Endothelial cell of umbilical vein (primary cell): ENCODE measurements around the gene LRRC8B. TPM values are rescaled to one million over a fixed set of nuclear protein-coding genes. Genes with fewer than 3 reads are reported as not detected.

Experiments used
- BruUV-seq: library from RNA; stranded (reverse); fragments of 400-500 nt; replicated peaks from 2 replicates; lab custom pipeline; 2021; lab: Mats Ljungman, UMichigan
- CTCF ChIA-PET: fragments of 300-600, 350-600 bp; sonication (Branson Sonifier 250); formaldehyde crosslinking; loops from one replicate; lab custom pipeline; 2021; ENCODE audit warnings: antibody characterized with exemption, inconsistent platforms; lab: Charles Lee
- POLR2A ChIA-PET: fragments of 300-600, 350-600 bp; sonication (Branson Sonifier 250); formaldehyde crosslinking; loops from one replicate; lab custom pipeline; 2021; ENCODE audit warnings: antibody characterized with exemption, inconsistent platforms; lab: Charles Lee
- DNase-seq: peaks from one replicate; pipeline ENCODE4 v3.0.0-alpha.2; 2011; ENCODE audit warnings: low read depth, low spot score
- FAIRE-seq: peaks from 2 replicates; lab custom pipeline; 2011; peaks lifted over from hg19 to GRCh38; lab: Jason Lieb, UNC
- H2AFZ ChIP-seq: 2 replicates; pipeline ENCODE4 v1.6.0; 2012; ENCODE audit warnings: low read depth, low read length, control low read depth, inconsistent platforms
- H3K27ac ChIP-seq: 2 replicates; pipeline ENCODE4 v1.5.1; 2011; ENCODE audit warnings: low read depth, mild to moderate bottlenecking, control low read depth, low read length, moderate library complexity; ENCODE audit not compliant: insufficient read depth
- H3K27me3 ChIP-seq, 2 experiments: 2 replicates each; pipeline versions ENCODE4 v1.6.0 to v1.6.1; 2011; ENCODE audit warnings: low read length in 2 of 2, mixed read lengths in 1 of 2; ENCODE audit not compliant: control insufficient read depth in 2 of 2, insufficient read depth in 2 of 2
- H3K36me3 ChIP-seq, 2 experiments: 2 replicates in 1 of 2; 3 replicates in 1 of 2; pipeline ENCODE4 v1.5.1; 2011; ENCODE audit warnings: low read length in 2 of 2, mild to moderate bottlenecking in 1 of 2, moderate library complexity in 1 of 2; ENCODE audit not compliant: control insufficient read depth in 2 of 2, insufficient read depth in 2 of 2; ENCODE audit errors: extremely low read depth in 1 of 2
- H3K4me1 ChIP-seq: 3 replicates; pipeline ENCODE4 v1.5.1; 2011; ENCODE audit warnings: mild to moderate bottlenecking, low read length; ENCODE audit not compliant: control insufficient read depth, insufficient read depth; ENCODE audit errors: extremely low read depth
- H3K4me2 ChIP-seq: 2 replicates; pipeline ENCODE4 v1.6.1; 2011; ENCODE audit warnings: low read length, control low read depth, mixed read lengths; ENCODE audit not compliant: insufficient read depth
- H3K4me3 ChIP-seq, 3 experiments: fragments of 200-600 bp in 1 of 3; sonication (generic), shearing (Covaris generic) in 1 of 3; replicated peaks in 1 of 3; 2 replicates each; pipeline ENCODE4 v1.5.1; 2011 to 2016; ENCODE audit warnings: control low read depth in 3 of 3, low read length in 3 of 3, mild to moderate bottlenecking in 2 of 3, inconsistent platforms in 1 of 3, low read depth in 1 of 3, moderate library complexity in 1 of 3; ENCODE audit not compliant: insufficient read depth in 1 of 3
- H3K79me2 ChIP-seq: 2 replicates; pipeline ENCODE4 v1.6.0; 2012; ENCODE audit warnings: low read length, inconsistent platforms; ENCODE audit not compliant: control insufficient read depth, insufficient read depth
- H3K9ac ChIP-seq: replicated peaks from 2 replicates; pipeline ENCODE3; 2011; ENCODE audit warnings: low read length, control low read depth; ENCODE audit not compliant: insufficient read depth; ENCODE audit errors: extremely low read depth
- H3K9me1 ChIP-seq: replicated peaks from 3 replicates; pipeline ENCODE4 v1.6.0; 2011; ENCODE audit warnings: mild to moderate bottlenecking, low read length; ENCODE audit not compliant: control insufficient read depth, insufficient read depth; ENCODE audit errors: extremely low read depth
- H3K9me3 ChIP-seq: replicated peaks from 2 replicates; pipeline ENCODE4 v1.5.1; 2012; ENCODE audit warnings: low read length, inconsistent platforms; ENCODE audit not compliant: control insufficient read depth, insufficient read depth
- H4K20me1 ChIP-seq: replicated peaks from 2 replicates; pipeline ENCODE3; 2011; ENCODE audit warnings: mild to moderate bottlenecking, low read length; ENCODE audit not compliant: control insufficient read depth, insufficient read depth; ENCODE audit errors: extremely low read depth
- EZH2 ChIP-seq: IDR thresholded peaks from 2 replicates; pipeline ENCODE4 v1.6.1; 2012; ENCODE audit warnings: borderline replicate concordance, low read depth, mild to moderate bottlenecking, moderate library complexity, low read length, inconsistent platforms; ENCODE audit not compliant: severe bottlenecking
- FOS ChIP-seq: IDR thresholded peaks from 2 replicates; pipeline ENCODE4 v1.6.1; 2011; ENCODE audit warnings: mild to moderate bottlenecking, low read length, moderate library complexity, borderline replicate concordance; ENCODE audit not compliant: insufficient read depth
- GATA2 ChIP-seq: IDR thresholded peaks from 2 replicates; pipeline ENCODE4 v1.7.0; 2011; ENCODE audit warnings: low read depth, mild to moderate bottlenecking, moderate library complexity, mixed read lengths, low read length; ENCODE audit not compliant: insufficient read length, insufficient read depth
- JUN ChIP-seq: IDR thresholded peaks from 2 replicates; pipeline ENCODE4 v1.6.1; 2011; ENCODE audit warnings: borderline replicate concordance, low read depth; ENCODE audit not compliant: insufficient read length, insufficient read depth
- MYC ChIP-seq: IDR thresholded peaks from one replicate; pipeline ENCODE4 v1.6.1; 2011; ENCODE audit warnings: mild to moderate bottlenecking, low read depth, low read length
- POLR2A ChIP-seq: IDR thresholded peaks from 2 replicates; pipeline ENCODE4 v1.6.1; 2012; ENCODE audit warnings: low read depth, mild to moderate bottlenecking, control low read depth, low read length
- POLR2AphosphoS5 ChIP-seq: IDR thresholded peaks from 2 replicates; pipeline ENCODE4 v1.6.1; 2012; ENCODE audit warnings: low read depth, mild to moderate bottlenecking, control low read depth, low read length, moderate library complexity; ENCODE audit not compliant: insufficient read depth
- dilution Hi-C: fragments of 300-500 bp; cut with MboI; formaldehyde crosslinking; loops from one replicate; pipeline ENCODE4 v1.15.0; 2019; ENCODE audit warnings: low sequenced_read_pairs; ENCODE audit not compliant: extremely low pct_ligation_motif_present
- intact Hi-C: fragments of 100-400 bp; cut with micrococcal nuclease; formaldehyde crosslinking; loops from one replicate; pipeline ENCODE4 v1.10.0; 2022
- polyA plus RNA-seq, 4 experiments: library from polyadenylated mRNA; depleted of rRNA in 3 of 4; stranded (reverse) in 3 of 4; unstranded in 1 of 4; fragments of >200 nt; gene quantifications; 2 replicates each; pipeline versions ENCODE4 v1.2.1 to v1.2.3, GENCODE V29; 2011 to 2012; ENCODE audit warnings: missing spikeins in 1 of 4
- total RNA-seq: library from RNA; stranded (reverse); gene quantifications from 2 replicates; pipeline ENCODE4 v1.2.3, GENCODE V29; 2021
- TF ChIP-seq, protein P1 (sequence below), 2 donors: IDR thresholded peaks; 1 replicate in 1 of 2; 2 replicates in 1 of 2; pipeline ENCODE4 v1.5.1; 2011; ENCODE audit warnings: low read length in 2 of 2, mild to moderate bottlenecking in 2 of 2, moderate library complexity in 2 of 2, control low read depth in 1 of 2, inconsistent platforms in 1 of 2, low read depth in 1 of 2; ENCODE audit not compliant: insufficient read depth in 1 of 2; ENCODE audit errors: extremely low read depth in 1 of 2
- TF ChIP-seq, protein P2 (sequence below): IDR thresholded peaks from 2 replicates; pipeline ENCODE4 v1.6.1; 2011; ENCODE audit not compliant: insufficient read depth, insufficient read length

Gene LRRC8B
- total and polyA plus RNA-seq, 2 donors (not counting 3 experiments of a cell fraction or from before 2014, with no cell fraction given) = 15.2 to 15.8 TPM

DNA sequence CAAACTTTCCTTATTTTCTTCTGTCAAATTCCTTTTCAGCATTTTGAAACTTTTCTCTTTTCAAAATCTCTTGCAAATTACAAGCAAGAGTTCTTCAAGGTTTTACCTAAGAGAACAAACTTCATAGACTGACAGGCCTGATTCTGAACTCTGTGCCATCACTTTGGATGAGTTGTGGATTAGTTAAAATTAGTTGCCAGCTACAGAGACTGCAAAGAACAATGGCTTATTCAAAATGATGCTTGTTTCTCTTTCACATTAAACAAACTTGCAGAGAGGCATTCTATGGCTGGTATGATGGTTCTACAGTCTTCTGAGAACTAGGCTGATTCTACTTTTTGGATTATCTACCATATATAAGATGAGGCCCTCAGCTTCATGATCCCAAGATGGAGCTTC, 3.8 kb downstream of the LRRC8B start:
- Histone ChIP-seq H3K9me3 (no peaks in the 10 kb centered on the region), H3K9me1 (no peaks in the 10 kb centered on the region), H3K27ac (no peak overlapping the region), H3K36me3 (no peaks in the 10 kb centered on the region), H2AFZ (no peak overlapping the region), H3K9ac (no peak overlapping the region), H3K4me3 (no peak overlapping the region), H4K20me1 (no peaks in the 10 kb centered on the region), H3K27me3 (no peaks in the 10 kb centered on the region), H3K4me2 (no peak overlapping the region), H3K79me2 (peaks cover 12% of the 10 kb centered on the region), H3K4me1 (peaks cover 24% of the 10 kb centered on the region)
- no TSS peak for BruUV-seq
- TF ChIP-seq, protein P1, sequence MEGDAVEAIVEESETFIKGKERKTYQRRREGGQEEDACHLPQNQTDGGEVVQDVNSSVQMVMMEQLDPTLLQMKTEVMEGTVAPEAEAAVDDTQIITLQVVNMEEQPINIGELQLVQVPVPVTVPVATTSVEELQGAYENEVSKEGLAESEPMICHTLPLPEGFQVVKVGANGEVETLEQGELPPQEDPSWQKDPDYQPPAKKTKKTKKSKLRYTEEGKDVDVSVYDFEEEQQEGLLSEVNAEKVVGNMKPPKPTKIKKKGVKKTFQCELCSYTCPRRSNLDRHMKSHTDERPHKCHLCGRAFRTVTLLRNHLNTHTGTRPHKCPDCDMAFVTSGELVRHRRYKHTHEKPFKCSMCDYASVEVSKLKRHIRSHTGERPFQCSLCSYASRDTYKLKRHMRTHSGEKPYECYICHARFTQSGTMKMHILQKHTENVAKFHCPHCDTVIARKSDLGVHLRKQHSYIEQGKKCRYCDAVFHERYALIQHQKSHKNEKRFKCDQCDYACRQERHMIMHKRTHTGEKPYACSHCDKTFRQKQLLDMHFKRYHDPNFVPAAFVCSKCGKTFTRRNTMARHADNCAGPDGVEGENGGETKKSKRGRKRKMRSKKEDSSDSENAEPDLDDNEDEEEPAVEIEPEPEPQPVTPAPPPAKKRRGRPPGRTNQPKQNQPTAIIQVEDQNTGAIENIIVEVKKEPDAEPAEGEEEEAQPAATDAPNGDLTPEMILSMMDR (IDR thresholded peaks at IDR 0.05; ENCODE audit: extremely low read depth in 1 of 2, insufficient read depth in 1 of 2, low read depth in 1 of 2, low read length in 2 of 2) = no peak
- TF ChIP-seq, protein P2, sequence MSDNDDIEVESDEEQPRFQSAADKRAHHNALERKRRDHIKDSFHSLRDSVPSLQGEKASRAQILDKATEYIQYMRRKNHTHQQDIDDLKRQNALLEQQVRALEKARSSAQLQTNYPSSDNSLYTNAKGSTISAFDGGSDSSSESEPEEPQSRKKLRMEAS = no peak
- TF ChIP-seq GATA2 (no peak), JUN (no peak), EZH2 (no peak), POLR2AphosphoS5 (no peak), POLR2A (no peak), FOS (no peak), MYC (no peak)
- CTCF ChIA-PET = interaction anchor here (0.6 to 2.0 kb wide), 2 partner anchors 12 to 45 kb away, joined by 4 to 9 read pairs; no protein-coding TSS in a partner anchor
- dilution Hi-C loops (no loop called here), intact Hi-C loops (no loop called here)
- DNase-seq (no peak), FAIRE-seq (no peak)
- POLR2A ChIA-PET = no interaction called here
